ENCODE measurements around the gene SYDE2. TPM values are rescaled to one million over a fixed set of nuclear protein-coding genes. Genes with fewer than 3 reads are reported as not detected.

The SYDE2 gene
- total and polyA plus RNA-seq, 2 donors (not counting 1 experiment from before 2014, with no cell fraction given): 3.6 to 7.4 TPM

DNA sequence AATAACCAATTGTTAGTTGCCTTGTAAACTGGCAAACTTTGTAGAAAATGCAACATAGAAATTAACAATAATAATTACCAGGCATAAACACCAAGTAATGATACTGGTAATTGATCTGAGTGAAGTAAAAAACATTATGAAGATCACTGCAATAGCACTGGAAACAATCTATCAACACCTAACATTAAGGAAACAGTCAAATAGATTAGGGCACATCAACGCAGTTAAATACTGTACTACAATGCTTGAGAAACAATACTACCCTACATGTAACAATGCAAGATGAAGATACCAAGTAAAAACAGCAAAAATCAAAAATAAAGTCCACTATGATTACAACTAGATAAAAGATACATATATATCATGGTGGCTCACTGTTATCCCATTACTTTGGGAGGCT, 16.6 kb downstream of the SYDE2 start:
- Histone ChIP-seq H3K9ac (ENCODE audit: insufficient read depth, low read length) (no peak overlapping the region), H3K4me1 (ENCODE audit: control insufficient read depth, extremely low read depth, insufficient read depth, low read length) (no peaks in the 10 kb centered on the region), H3K79me2 (ENCODE audit: control insufficient read depth, insufficient read depth, low read length) (no peaks in the 10 kb centered on the region), H2AFZ (ENCODE audit: low read length) (no peak overlapping the region), H3K4me3 (replicated peaks in 1 of 4; ENCODE audit: control extremely low read depth in 1 of 4, insufficient read depth in 1 of 4, low read depth in 3 of 4, low read length in 4 of 4) (no peak overlapping the region), H3K9me3 (ENCODE audit: control insufficient read depth, insufficient read depth, low read depth, low read length) (no peaks in the 10 kb centered on the region), H3K36me3 (ENCODE audit: control insufficient read depth, insufficient read depth, low read length) (no peaks in the 10 kb centered on the region), H3K27me3 (ENCODE audit: control insufficient read depth, insufficient read depth, low read length) (no peaks in the 10 kb centered on the region), H4K20me1 (ENCODE audit: control insufficient read depth, extremely low read depth, insufficient read depth, low read length) (no peaks in the 10 kb centered on the region), H3K4me2 (ENCODE audit: extremely low read depth, insufficient read depth, low read length) (no peak overlapping the region), H3K27ac (ENCODE audit: insufficient read depth, low read length) (no peak overlapping the region)
- TF ChIP-seq, protein P1, sequence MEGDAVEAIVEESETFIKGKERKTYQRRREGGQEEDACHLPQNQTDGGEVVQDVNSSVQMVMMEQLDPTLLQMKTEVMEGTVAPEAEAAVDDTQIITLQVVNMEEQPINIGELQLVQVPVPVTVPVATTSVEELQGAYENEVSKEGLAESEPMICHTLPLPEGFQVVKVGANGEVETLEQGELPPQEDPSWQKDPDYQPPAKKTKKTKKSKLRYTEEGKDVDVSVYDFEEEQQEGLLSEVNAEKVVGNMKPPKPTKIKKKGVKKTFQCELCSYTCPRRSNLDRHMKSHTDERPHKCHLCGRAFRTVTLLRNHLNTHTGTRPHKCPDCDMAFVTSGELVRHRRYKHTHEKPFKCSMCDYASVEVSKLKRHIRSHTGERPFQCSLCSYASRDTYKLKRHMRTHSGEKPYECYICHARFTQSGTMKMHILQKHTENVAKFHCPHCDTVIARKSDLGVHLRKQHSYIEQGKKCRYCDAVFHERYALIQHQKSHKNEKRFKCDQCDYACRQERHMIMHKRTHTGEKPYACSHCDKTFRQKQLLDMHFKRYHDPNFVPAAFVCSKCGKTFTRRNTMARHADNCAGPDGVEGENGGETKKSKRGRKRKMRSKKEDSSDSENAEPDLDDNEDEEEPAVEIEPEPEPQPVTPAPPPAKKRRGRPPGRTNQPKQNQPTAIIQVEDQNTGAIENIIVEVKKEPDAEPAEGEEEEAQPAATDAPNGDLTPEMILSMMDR (conservative IDR thresholded peaks at IDR 0.05 in 1 of 2, IDR thresholded peaks at IDR 0.05 in 1 of 2; ENCODE audit: low read depth in 1 of 2, low read length in 2 of 2): no peak
- TF ChIP-seq EZH2 (IDR thresholded peaks at IDR 0.05; ENCODE audit: low read length, missing control alignments): no peak
- DNase-seq (ENCODE audit: low read depth in 2 of 2): no peak

DNA sequence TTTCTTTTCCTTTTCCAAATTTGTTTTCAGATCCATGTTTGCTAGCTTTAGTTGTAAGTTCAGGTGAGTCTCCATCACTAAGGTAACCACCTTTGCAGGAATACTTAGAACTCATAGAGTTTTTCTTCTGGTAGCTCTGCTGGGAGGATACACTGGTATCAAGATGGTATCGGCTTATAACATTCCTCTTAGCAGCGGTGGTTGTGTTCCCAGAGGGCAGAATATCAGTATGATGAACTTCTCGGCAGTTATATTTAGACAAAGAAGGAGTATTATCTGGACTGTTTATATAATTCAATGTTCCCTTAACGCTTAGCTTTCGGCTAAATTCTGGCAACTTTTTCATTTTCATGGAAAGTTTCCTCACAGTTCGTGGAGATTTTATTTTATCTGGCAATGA, 18.1 kb downstream of the SYDE2 start:
- Histone ChIP-seq H3K9me3 (ENCODE audit: control insufficient read depth, insufficient read depth, low read depth, low read length) (no peaks in the 10 kb centered on the region), H3K4me1 (ENCODE audit: control insufficient read depth, extremely low read depth, insufficient read depth, low read length) (no peaks in the 10 kb centered on the region), H4K20me1 (ENCODE audit: control insufficient read depth, extremely low read depth, insufficient read depth, low read length) (no peaks in the 10 kb centered on the region), H3K9ac (ENCODE audit: insufficient read depth, low read length) (no peak overlapping the region), H3K27ac (ENCODE audit: insufficient read depth, low read length) (no peak overlapping the region), H3K79me2 (ENCODE audit: control insufficient read depth, insufficient read depth, low read length) (no peaks in the 10 kb centered on the region), H3K27me3 (ENCODE audit: control insufficient read depth, insufficient read depth, low read length) (no peaks in the 10 kb centered on the region), H3K4me2 (ENCODE audit: extremely low read depth, insufficient read depth, low read length) (no peak overlapping the region), H2AFZ (ENCODE audit: low read length) (no peak overlapping the region), H3K36me3 (ENCODE audit: control insufficient read depth, insufficient read depth, low read length) (no peaks in the 10 kb centered on the region), H3K4me3 (replicated peaks in 1 of 4; ENCODE audit: control extremely low read depth in 1 of 4, insufficient read depth in 1 of 4, low read depth in 3 of 4, low read length in 4 of 4) (no peak overlapping the region)
- no peak for TF ChIP-seq EZH2 (IDR thresholded peaks at IDR 0.05; ENCODE audit: low read length, missing control alignments)
- TF ChIP-seq, protein P1 (conservative IDR thresholded peaks at IDR 0.05 in 1 of 2, IDR thresholded peaks at IDR 0.05 in 1 of 2; ENCODE audit: low read depth in 1 of 2, low read length in 2 of 2): no peak
- no peak for DNase-seq (ENCODE audit: low read depth in 2 of 2)

DNA sequence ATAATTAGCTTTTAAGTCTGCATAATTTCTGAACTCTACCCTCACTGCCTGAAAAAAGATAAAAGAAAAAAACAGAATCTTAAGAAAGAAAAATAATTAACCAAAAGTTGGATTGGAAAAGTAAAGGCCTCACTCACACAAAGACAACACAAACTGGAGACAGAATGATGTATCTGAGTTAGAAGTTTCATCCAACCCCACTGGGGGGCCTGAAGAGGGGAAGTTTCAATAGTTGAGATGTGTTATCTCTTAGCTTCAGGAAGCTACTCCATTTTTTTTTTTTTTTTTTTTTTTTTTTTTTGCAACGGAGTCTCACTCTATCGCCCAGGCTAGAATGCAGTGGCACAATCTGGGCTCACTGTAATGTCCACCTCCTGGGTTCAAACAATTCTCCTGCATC, 19.9 kb downstream of the SYDE2 start:
- no peak for DNase-seq (ENCODE audit: low read depth in 2 of 2)
- Histone ChIP-seq H3K27me3 (ENCODE audit: control insufficient read depth, insufficient read depth, low read length) (no peaks in the 10 kb centered on the region), H3K27ac (ENCODE audit: insufficient read depth, low read length) (no peak overlapping the region)

More for the DNA sequence above, 19.9 kb downstream of the SYDE2 start:
- H3K9ac ChIP-seq (ENCODE audit: insufficient read depth, low read length): no peak overlapping the region
- H3K4me2 ChIP-seq (ENCODE audit: extremely low read depth, insufficient read depth, low read length): no peak overlapping the region
- no peak overlapping the region for H3K4me3 ChIP-seq (replicated peaks in 1 of 4; ENCODE audit: control extremely low read depth in 1 of 4, insufficient read depth in 1 of 4, low read depth in 3 of 4, low read length in 4 of 4)
- no peaks in the 10 kb centered on the region for H3K36me3 ChIP-seq (ENCODE audit: control insufficient read depth, insufficient read depth, low read length)
- H3K79me2 ChIP-seq (ENCODE audit: control insufficient read depth, insufficient read depth, low read length): no peaks in the 10 kb centered on the region
- H3K4me1 ChIP-seq (ENCODE audit: control insufficient read depth, extremely low read depth, insufficient read depth, low read length): no peaks in the 10 kb centered on the region
- TF ChIP-seq, protein P1 (conservative IDR thresholded peaks at IDR 0.05 in 1 of 2, IDR thresholded peaks at IDR 0.05 in 1 of 2; ENCODE audit: low read depth in 1 of 2, low read length in 2 of 2): no peak
- TF ChIP-seq EZH2 (IDR thresholded peaks at IDR 0.05; ENCODE audit: low read length, missing control alignments): no peak
- no peaks in the 10 kb centered on the region for H4K20me1 ChIP-seq (ENCODE audit: control insufficient read depth, extremely low read depth, insufficient read depth, low read length)
- H3K9me3 ChIP-seq (ENCODE audit: control insufficient read depth, insufficient read depth, low read depth, low read length): no peaks in the 10 kb centered on the region
- H2AFZ ChIP-seq (ENCODE audit: low read length): no peak overlapping the region

All from fibroblast of lung (primary cell).